HL-60 (cell line): ENCODE measurements around the gene CDRT15.
A peak's percentile ranks its signal among the peaks of the same experiment; 100 is the strongest.

Experiments
- DNase-seq, 2 experiments: peaks; one replicate each; pipeline ENCODE4 v3.0.0-alpha.2; 2010 to 2020; ENCODE audit warnings: low read depth in 1 of 2, low spot score in 1 of 2
- H3K27ac ChIP-seq: fragments of 250-450 bp; sonication (Bioruptor Pico); replicated peaks from 2 replicates; pipeline ENCODE4 v1.5.1; 2020; ENCODE audit warnings: mild to moderate bottlenecking, moderate library complexity
- H3K27me3 ChIP-seq: fragments of 250-450 bp; sonication (Bioruptor Pico); 2 replicates; pipeline ENCODE4 v1.5.1; 2021; ENCODE audit warnings: mild to moderate bottlenecking, moderate library complexity; ENCODE audit not compliant: insufficient read depth, poor library complexity, severe bottlenecking
- H3K4me3 ChIP-seq: replicated peaks from 2 replicates; pipeline ENCODE4 v1.5.1; 2011; ENCODE audit warnings: mild to moderate bottlenecking, control low read depth, low read length; ENCODE audit not compliant: insufficient read depth
- GABPA ChIP-seq: IDR thresholded peaks from 2 replicates; pipeline ENCODE4 v1.6.1; 2012; ENCODE audit warnings: low read depth
- POLR2AphosphoS5 ChIP-seq: IDR thresholded peaks from 2 replicates; pipeline ENCODE4 v1.6.1; 2012; ENCODE audit warnings: low read depth
- SPI1 ChIP-seq: IDR thresholded peaks from 2 replicates; pipeline ENCODE4 v1.6.1; 2012; ENCODE audit warnings: low read depth, mild to moderate bottlenecking, borderline replicate concordance
- TF ChIP-seq, protein P1 (sequence below): IDR thresholded peaks from one replicate; pipeline ENCODE4 v1.5.1; 2011; ENCODE audit warnings: low read length, control low read depth, inconsistent platforms; ENCODE audit not compliant: insufficient read depth
- TF ChIP-seq, protein P2 (sequence below): IDR thresholded peaks from 2 replicates; pipeline ENCODE4 v1.6.1; 2012; ENCODE audit warnings: low read depth; ENCODE audit not compliant: insufficient replicate concordance

CDRT15 gene

DNA sequence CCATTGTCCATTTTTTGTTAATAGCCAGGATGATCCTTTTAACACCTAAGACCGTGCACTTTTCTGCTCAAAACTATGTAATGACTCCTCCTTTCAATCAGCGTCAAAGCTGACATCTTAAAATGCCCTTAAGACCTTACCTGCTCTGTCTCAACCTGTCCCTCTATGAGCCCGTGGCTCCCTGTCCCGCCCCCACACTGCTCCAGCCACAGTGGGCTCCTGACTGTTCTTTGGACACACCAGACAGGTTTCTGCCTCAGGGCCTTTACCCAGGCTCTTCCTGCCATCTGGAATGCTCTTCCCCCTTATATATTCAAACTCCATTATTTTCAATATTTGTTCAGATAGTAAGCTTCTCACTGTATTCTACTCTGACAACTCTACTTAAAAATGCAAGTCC is 14.1 kb downstream of the CDRT15 start:
- TF ChIP-seq SPI1 (no peak), GABPA (no peak), POLR2AphosphoS5 (no peak)
- TF ChIP-seq, protein P1, sequence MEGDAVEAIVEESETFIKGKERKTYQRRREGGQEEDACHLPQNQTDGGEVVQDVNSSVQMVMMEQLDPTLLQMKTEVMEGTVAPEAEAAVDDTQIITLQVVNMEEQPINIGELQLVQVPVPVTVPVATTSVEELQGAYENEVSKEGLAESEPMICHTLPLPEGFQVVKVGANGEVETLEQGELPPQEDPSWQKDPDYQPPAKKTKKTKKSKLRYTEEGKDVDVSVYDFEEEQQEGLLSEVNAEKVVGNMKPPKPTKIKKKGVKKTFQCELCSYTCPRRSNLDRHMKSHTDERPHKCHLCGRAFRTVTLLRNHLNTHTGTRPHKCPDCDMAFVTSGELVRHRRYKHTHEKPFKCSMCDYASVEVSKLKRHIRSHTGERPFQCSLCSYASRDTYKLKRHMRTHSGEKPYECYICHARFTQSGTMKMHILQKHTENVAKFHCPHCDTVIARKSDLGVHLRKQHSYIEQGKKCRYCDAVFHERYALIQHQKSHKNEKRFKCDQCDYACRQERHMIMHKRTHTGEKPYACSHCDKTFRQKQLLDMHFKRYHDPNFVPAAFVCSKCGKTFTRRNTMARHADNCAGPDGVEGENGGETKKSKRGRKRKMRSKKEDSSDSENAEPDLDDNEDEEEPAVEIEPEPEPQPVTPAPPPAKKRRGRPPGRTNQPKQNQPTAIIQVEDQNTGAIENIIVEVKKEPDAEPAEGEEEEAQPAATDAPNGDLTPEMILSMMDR: no peak
- TF ChIP-seq, protein P2, sequence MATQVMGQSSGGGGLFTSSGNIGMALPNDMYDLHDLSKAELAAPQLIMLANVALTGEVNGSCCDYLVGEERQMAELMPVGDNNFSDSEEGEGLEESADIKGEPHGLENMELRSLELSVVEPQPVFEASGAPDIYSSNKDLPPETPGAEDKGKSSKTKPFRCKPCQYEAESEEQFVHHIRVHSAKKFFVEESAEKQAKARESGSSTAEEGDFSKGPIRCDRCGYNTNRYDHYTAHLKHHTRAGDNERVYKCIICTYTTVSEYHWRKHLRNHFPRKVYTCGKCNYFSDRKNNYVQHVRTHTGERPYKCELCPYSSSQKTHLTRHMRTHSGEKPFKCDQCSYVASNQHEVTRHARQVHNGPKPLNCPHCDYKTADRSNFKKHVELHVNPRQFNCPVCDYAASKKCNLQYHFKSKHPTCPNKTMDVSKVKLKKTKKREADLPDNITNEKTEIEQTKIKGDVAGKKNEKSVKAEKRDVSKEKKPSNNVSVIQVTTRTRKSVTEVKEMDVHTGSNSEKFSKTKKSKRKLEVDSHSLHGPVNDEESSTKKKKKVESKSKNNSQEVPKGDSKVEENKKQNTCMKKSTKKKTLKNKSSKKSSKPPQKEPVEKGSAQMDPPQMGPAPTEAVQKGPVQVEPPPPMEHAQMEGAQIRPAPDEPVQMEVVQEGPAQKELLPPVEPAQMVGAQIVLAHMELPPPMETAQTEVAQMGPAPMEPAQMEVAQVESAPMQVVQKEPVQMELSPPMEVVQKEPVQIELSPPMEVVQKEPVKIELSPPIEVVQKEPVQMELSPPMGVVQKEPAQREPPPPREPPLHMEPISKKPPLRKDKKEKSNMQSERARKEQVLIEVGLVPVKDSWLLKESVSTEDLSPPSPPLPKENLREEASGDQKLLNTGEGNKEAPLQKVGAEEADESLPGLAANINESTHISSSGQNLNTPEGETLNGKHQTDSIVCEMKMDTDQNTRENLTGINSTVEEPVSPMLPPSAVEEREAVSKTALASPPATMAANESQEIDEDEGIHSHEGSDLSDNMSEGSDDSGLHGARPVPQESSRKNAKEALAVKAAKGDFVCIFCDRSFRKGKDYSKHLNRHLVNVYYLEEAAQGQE: no peak

DNA sequence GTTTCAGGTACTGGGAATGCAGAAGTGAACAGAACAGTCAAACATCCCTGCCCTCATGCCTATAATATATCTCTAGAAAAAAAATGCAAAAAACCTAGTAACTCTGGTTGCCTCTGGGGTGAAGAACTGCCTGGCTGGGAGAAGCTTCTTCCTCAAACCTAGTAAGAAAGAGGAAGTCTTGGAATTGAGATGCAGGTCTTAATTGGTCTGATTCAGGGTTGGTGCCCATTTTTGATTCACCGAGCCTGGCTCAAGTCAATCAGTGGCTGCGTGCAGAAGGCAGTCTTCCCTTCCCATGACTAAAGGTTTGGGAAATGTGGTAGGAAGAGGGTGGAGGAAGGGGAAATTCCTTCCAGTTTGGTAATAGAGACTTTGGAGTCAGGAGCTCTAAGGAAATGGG is 22.4 kb downstream of the CDRT15 start:
- peak in 1 of 2 experiments; percentile 32 for DNase-seq
- no peaks in the 10 kb centered on the region for H3K27me3 ChIP-seq
- TF ChIP-seq, protein P1: no peak
- no peak for TF ChIP-seq GABPA
- peak; percentile 87 for TF ChIP-seq SPI1
- no peak overlapping the region for H3K4me3 ChIP-seq
- no peak overlapping the region for H3K27ac ChIP-seq

More for the DNA sequence above, 14.1 kb downstream of the CDRT15 start:
- no peak overlapping the region for H3K27ac ChIP-seq
- H3K27me3 ChIP-seq: no peaks in the 10 kb centered on the region
- DNase-seq: no peak
- no peak overlapping the region for H3K4me3 ChIP-seq

DNA sequence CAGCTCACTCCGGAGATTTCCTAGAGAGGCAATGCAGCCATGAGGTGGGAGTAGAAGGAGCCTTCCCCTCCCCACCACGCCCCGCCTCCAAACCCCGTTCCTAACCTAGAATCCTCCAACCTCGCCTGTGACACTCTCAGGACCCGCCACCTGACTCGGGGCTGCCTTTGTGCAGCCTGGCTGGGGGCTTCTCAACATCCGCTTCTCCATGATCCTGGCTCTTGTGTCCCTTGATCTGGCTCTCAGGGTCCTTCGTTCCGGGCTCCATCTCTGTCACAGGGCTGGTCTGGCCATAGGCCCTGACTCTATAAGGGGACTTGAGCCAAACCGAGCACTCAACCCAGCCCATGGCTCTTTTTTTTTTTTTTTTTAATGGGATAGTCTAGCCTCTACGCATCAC is 24.3 kb downstream of the CDRT15 start:
- no peak overlapping the region for H3K4me3 ChIP-seq
- TF ChIP-seq GABPA: no peak
- no peak for TF ChIP-seq SPI1
- H3K27ac ChIP-seq: no peak overlapping the region
- no peak for DNase-seq
- H3K27me3 ChIP-seq: no peaks in the 10 kb centered on the region

DNA sequence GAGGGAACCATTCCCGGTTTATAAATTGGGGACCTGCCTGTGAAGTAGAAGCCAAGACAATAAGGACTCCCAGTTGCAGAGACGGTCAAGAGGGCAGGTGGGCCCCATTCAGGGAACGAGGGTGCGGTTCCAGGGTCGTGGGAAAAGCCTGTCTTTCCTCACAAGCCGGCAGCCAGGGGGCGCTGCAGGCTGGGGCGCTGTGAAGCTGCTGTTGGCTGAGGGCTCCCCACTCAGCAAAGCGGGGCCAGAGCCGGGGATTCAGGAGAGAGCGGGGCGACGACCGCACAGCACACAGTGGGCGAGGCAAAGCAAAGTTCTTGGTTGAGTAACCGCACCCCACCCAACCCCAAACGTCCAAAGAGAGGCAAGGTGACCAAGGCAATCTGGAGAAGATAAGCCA is 24.9 kb downstream of the CDRT15 start:
- Histone ChIP-seq H3K27me3 (no peaks in the 10 kb centered on the region), H3K27ac (no peak overlapping the region), H3K4me3 (no peak overlapping the region)
- no peak for DNase-seq
- TF ChIP-seq POLR2AphosphoS5 (no peak), GABPA (no peak), SPI1 (no peak)
- TF ChIP-seq, protein P1: no peak
- TF ChIP-seq, protein P2: no peak
